SU-DHL-6 (cell line): ENCODE results near the gene CACNA1C.

Experiments
- H2AFZ ChIP-seq: fragments of 200-600 bp; sonication (generic); 2 replicates; pipeline ENCODE4 v1.6.1; 2014; ENCODE audit warnings: low read depth, mild to moderate bottlenecking, moderate library complexity, mixed read lengths, antibody characterized with exemption, low read length; ENCODE audit not compliant: severe bottlenecking
- H3F3A ChIP-seq: fragments of 200-600 bp; shearing (Covaris generic); 2 replicates; pipeline ENCODE4 v1.6.0; 2016; ENCODE audit warnings: antibody characterized with exemption, mild to moderate bottlenecking; ENCODE audit not compliant: insufficient read depth
- H3K27ac ChIP-seq: fragments of 200-600 bp; sonication (generic); 2 replicates; pipeline ENCODE4 v1.5.1; 2016; ENCODE audit warnings: low read depth, mild to moderate bottlenecking, low read length, moderate library complexity, mixed read lengths
- H3K27me3 ChIP-seq: fragments of 200-600 bp; sonication (generic), shearing (Covaris generic); 2 replicates; pipeline ENCODE4 v1.6.0; 2014; ENCODE audit warnings: mild to moderate bottlenecking, low read length
- H3K36me3 ChIP-seq: fragments of 200-600 bp; sonication (generic); 2 replicates; pipeline ENCODE4 v1.6.1; 2014; ENCODE audit warnings: mild to moderate bottlenecking, low read length, mixed read lengths
- H3K4me2 ChIP-seq: fragments of 300-600, 200-600 bp; shearing (Covaris generic), sonication (generic); 2 replicates; pipeline ENCODE4 v1.6.0; 2014; ENCODE audit warnings: low read length, low read depth, mild to moderate bottlenecking; ENCODE audit not compliant: poor library complexity, severe bottlenecking
- H3K4me3 ChIP-seq: fragments of 200-600 bp; sonication (generic); 2 replicates; pipeline ENCODE4 v1.5.1; 2014; ENCODE audit warnings: antibody characterized with exemption, low read length, mild to moderate bottlenecking, mixed read lengths; ENCODE audit not compliant: insufficient read depth, poor library complexity, severe bottlenecking
- H3K79me2 ChIP-seq: fragments of 200-600 bp; sonication (generic); 2 replicates; pipeline ENCODE4 v1.6.1; 2014; ENCODE audit warnings: mild to moderate bottlenecking, low read length, moderate library complexity; ENCODE audit not compliant: insufficient read depth
- H3K9ac ChIP-seq: fragments of 200-600 bp; sonication (generic); 2 replicates; pipeline ENCODE4 v1.7.0; 2014; ENCODE audit warnings: mild to moderate bottlenecking, low read length
- H3K9me2 ChIP-seq: fragments of 200-600 bp; sonication (generic); replicated peaks from 2 replicates; pipeline ENCODE4 v1.6.1; 2014; ENCODE audit warnings: low read length; ENCODE audit not compliant: insufficient read depth
- H3K9me3 ChIP-seq: fragments of 200-600 bp; sonication (generic); 2 replicates; pipeline ENCODE4 v1.6.1; 2014; ENCODE audit warnings: low read length, mixed read lengths; ENCODE audit not compliant: insufficient read depth
- H4K20me1 ChIP-seq: fragments of 200-600 bp; sonication (generic); 2 replicates; pipeline ENCODE4 v1.6.1; 2014; ENCODE audit warnings: low read depth, mild to moderate bottlenecking, antibody characterized with exemption, low read length, moderate library complexity, mixed read lengths
- EZH2phosphoT487 ChIP-seq: fragments of 200-600 bp; sonication (generic), shearing (Covaris generic); conservative IDR thresholded peaks from 2 replicates; pipeline ENCODE4 v1.6.1; 2018; ENCODE audit warnings: mild to moderate bottlenecking, antibody characterized with exemption, low read length, moderate library complexity, mixed read lengths
- TF ChIP-seq, protein P1 (sequence below): fragments of 200-600 bp; sonication (generic); IDR thresholded peaks from one replicate; pipeline ENCODE4 v1.5.1; 2017; ENCODE audit warnings: antibody characterized with exemption, mild to moderate bottlenecking, low read length, moderate library complexity; ENCODE audit not compliant: insufficient read depth, poor library complexity, severe bottlenecking

Gene CACNA1C

DNA sequence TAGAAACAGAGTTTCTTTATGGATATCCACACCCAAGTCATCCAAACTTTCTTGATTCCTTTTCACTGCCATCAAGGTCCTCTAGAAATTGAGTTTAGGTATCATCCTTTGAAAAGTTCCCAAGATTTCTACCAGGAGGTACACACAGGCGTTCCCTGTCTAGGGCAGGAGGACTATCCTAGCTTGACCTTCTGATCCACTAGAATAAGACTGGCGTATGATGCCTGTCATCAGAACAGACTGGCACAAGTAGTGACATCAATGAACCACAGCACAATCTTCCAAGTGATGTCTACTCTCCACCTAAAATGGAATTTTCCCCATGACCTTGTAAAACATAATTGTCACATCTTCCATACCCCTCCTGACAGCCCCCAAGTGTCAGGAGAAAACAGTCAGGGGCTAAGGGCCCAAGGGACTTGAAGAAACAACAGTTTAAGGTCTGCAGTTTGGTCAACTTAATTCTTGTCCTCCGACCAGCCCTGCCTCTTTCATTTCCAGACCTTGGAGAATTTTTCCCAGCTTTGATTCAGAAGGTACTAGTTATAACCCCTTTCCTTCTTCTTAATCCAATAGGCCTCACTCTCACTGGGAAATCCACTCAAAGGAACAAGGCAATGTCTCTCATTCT, 641.3 kb downstream of the CACNA1C start:
- TF ChIP-seq EZH2phosphoT487: no peak
- TF ChIP-seq, protein P1, sequence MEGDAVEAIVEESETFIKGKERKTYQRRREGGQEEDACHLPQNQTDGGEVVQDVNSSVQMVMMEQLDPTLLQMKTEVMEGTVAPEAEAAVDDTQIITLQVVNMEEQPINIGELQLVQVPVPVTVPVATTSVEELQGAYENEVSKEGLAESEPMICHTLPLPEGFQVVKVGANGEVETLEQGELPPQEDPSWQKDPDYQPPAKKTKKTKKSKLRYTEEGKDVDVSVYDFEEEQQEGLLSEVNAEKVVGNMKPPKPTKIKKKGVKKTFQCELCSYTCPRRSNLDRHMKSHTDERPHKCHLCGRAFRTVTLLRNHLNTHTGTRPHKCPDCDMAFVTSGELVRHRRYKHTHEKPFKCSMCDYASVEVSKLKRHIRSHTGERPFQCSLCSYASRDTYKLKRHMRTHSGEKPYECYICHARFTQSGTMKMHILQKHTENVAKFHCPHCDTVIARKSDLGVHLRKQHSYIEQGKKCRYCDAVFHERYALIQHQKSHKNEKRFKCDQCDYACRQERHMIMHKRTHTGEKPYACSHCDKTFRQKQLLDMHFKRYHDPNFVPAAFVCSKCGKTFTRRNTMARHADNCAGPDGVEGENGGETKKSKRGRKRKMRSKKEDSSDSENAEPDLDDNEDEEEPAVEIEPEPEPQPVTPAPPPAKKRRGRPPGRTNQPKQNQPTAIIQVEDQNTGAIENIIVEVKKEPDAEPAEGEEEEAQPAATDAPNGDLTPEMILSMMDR: no peak
- H3K9me3 ChIP-seq: no peaks in the 10 kb centered on the region
- no peaks in the 10 kb centered on the region for H3K27me3 ChIP-seq
- H2AFZ ChIP-seq: no peak overlapping the region
- no peaks in the 10 kb centered on the region for H3K79me2 ChIP-seq
- no peaks in the 10 kb centered on the region for H4K20me1 ChIP-seq
- no peak overlapping the region for H3K4me2 ChIP-seq
- H3K36me3 ChIP-seq: no peaks in the 10 kb centered on the region
- H3K4me3 ChIP-seq: no peak overlapping the region
- H3F3A ChIP-seq: no peaks in the 10 kb centered on the region
- no peak overlapping the region for H3K27ac ChIP-seq
- H3K9me2 ChIP-seq: no peaks in the 10 kb centered on the region
- H3K9ac ChIP-seq: no peak overlapping the region

GRCh38 chr12:2696136-2696535, 643.3 kb downstream of the CACNA1C start:
- TF ChIP-seq, protein P1: no peak
- TF ChIP-seq EZH2phosphoT487: no peak
- Histone ChIP-seq H3K4me2 (no peak overlapping the region), H3K4me3 (no peak overlapping the region), H3K9me2 (no peaks in the 10 kb centered on the region), H3K9ac (no peak overlapping the region), H3K27ac (no peak overlapping the region), H2AFZ (no peak overlapping the region), H3F3A (no peaks in the 10 kb centered on the region), H3K27me3 (no peaks in the 10 kb centered on the region), H3K36me3 (no peaks in the 10 kb centered on the region), H3K9me3 (no peaks in the 10 kb centered on the region), H3K79me2 (no peaks in the 10 kb centered on the region), H4K20me1 (no peaks in the 10 kb centered on the region)

DNA sequence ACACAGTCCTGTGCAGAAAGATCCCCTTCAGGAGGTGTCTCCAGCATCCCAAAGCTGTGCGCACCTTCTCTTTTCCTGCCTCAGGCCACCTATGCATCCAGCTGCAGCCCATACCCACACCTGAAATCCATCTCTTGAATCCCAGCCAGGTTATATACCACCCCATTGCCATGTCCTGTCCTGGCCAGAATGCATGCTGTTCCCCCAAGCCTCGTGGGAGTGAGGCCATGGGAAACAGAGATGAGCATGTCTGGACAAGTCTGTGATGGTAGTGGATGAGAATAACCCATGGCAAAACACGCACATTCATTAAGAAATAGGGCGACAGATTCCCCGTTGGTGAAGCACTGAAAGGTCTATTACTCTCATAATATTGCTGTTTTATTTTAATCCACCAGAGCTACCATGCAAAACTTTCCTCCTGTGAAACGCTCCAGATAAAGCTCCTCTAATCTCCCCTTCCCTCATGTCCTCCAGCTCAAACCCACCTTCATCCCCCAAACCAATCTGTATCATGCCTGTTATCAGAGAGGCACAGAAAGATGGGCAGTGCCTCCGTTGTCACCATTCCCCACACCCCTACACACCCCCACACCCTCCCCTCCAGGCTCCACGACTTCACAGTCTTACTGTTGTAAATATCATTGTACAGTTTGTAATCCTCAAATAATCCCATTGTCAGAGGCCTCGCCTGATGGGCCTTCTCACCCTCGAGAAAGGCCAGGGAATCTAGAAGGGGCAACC, 644.4 kb downstream of the CACNA1C start:
- Histone ChIP-seq H3K79me2 (no peaks in the 10 kb centered on the region), H3K4me3 (no peak overlapping the region), H3K27ac (no peak overlapping the region), H3K9me3 (no peaks in the 10 kb centered on the region), H3K4me2 (no peak overlapping the region), H3K36me3 (no peaks in the 10 kb centered on the region), H4K20me1 (no peaks in the 10 kb centered on the region), H3K27me3 (no peaks in the 10 kb centered on the region), H3K9ac (no peak overlapping the region), H2AFZ (no peak overlapping the region), H3F3A (no peaks in the 10 kb centered on the region), H3K9me2 (no peaks in the 10 kb centered on the region)
- TF ChIP-seq, protein P1: no peak
- TF ChIP-seq EZH2phosphoT487: no peak
